DMS153 treated with DMSO at 0.1 percent for 48 hours (cell line): ENCODE measurements around the gene FOXP2.
"Not testable (repeated sequence)": the region's sequence is repeated elsewhere in the genome, so short reads cannot be mapped to it uniquely, and the experiment has no call there.

Experiments used
- DNase-seq: peaks from one replicate; lab custom pipeline; 2025; ENCODE audit not compliant: unreplicated experiment; lab: John Stamatoyannopoulos, UW

The FOXP2 gene

GRCh38 chr7:114497491-114497890 lies 82.9 kb downstream of the FOXP2 start:
- not testable (repeated sequence) for DNase-seq

GRCh38 chr7:114502454-114503254 lies 88.0 kb downstream of the FOXP2 start:
- DNase-seq, result no peak

- no peak for DNase-seq
These were observed 90.0 kb downstream of the FOXP2 start for GRCh38 chr7:114504586-114504985.

GRCh38 chr7:114507381-114507780 lies 92.8 kb downstream of the FOXP2 start:
- no peak for DNase-seq

- DNase-seq, result no peak
These were observed 93.5 kb downstream of the FOXP2 start for GRCh38 chr7:114508086-114508485.

GRCh38 chr7:114510824-114511223 lies 96.2 kb downstream of the FOXP2 start:
- not testable (repeated sequence) for DNase-seq

- DNase-seq, result no peak
These were observed 104.6 kb downstream of the FOXP2 start for GRCh38 chr7:114519240-114519639.

GRCh38 chr7:114522081-114522480 lies 107.5 kb downstream of the FOXP2 start:
- DNase-seq, result no peak

- no peak for DNase-seq
These were observed 113.0 kb downstream of the FOXP2 start for GRCh38 chr7:114527589-114527988.

GRCh38 chr7:114530057-114530611 lies 115.5 kb downstream of the FOXP2 start:
- DNase-seq, result peak; percentile 63

GRCh38 chr7:114531326-114531725 lies 116.7 kb downstream of the FOXP2 start:
- no peak for DNase-seq

- peak; percentile 28 for DNase-seq
These were observed 118.5 kb downstream of the FOXP2 start for GRCh38 chr7:114533131-114533530.

- DNase-seq, result no peak
These were observed 120.3 kb downstream of the FOXP2 start for GRCh38 chr7:114534953-114535352.

GRCh38 chr7:114539575-114539974 lies 125.0 kb downstream of the FOXP2 start:
- DNase-seq, result peak; percentile 21

GRCh38 chr7:114540291-114540690 lies 125.7 kb downstream of the FOXP2 start:
- DNase-seq, result no peak

- not testable (repeated sequence) for DNase-seq
These were observed 132.7 kb downstream of the FOXP2 start for GRCh38 chr7:114547346-114547745.

- DNase-seq, result no peak
These were observed 133.7 kb downstream of the FOXP2 start for GRCh38 chr7:114548081-114548980.

- peak; percentile 20 for DNase-seq
These were observed 140.3 kb downstream of the FOXP2 start for GRCh38 chr7:114554781-114555537.

GRCh38 chr7:114567416-114567815 lies 152.8 kb downstream of the FOXP2 start:
- no peak for DNase-seq

- DNase-seq, result no peak
These were observed 154.6 kb downstream of the FOXP2 start for GRCh38 chr7:114569220-114569619.

GRCh38 chr7:114574384-114574783 lies 159.8 kb downstream of the FOXP2 start:
- no peak for DNase-seq
